DMS 273 (cell line): ENCODE measurements around the gene OR10J5.
"Not testable (repeated sequence)": the region's sequence is repeated elsewhere in the genome, so short reads cannot be mapped to it uniquely, and the experiment has no call there.

Source experiments
- DNase-seq: peaks from one replicate; lab custom pipeline; 2025; ENCODE audit not compliant: unreplicated experiment; lab: John Stamatoyannopoulos, UW

OR10J5 gene

GRCh38 chr1:159535907-159536306 lies at the start of gene OR10J5:
TSS of gene OR10J5 (minus strand) at chr1:159536007. CDS start at chr1:159536007, 0 bp downstream.
- DNase-seq, result no peak

GRCh38 chr1:159584536-159584935 lies 48.7 kb upstream of the OR10J5 start:
- DNase-seq, result no peak

- DNase-seq, result no peak
These were observed 45.6 kb upstream of the OR10J5 start for GRCh38 chr1:159581422-159581821.

GRCh38 chr1:159580340-159580739 lies 44.5 kb upstream of the OR10J5 start:
- DNase-seq, result no peak

- DNase-seq, result no peak
These were observed 41.6 kb upstream of the OR10J5 start for GRCh38 chr1:159577446-159577845.

- DNase-seq, result no peak
These were observed 26.9 kb upstream of the OR10J5 start for GRCh38 chr1:159562680-159563079.

GRCh38 chr1:159561497-159561896 lies 25.7 kb upstream of the OR10J5 start:
- DNase-seq, result no peak

GRCh38 chr1:159560599-159560998 lies 24.8 kb upstream of the OR10J5 start:
- DNase-seq, result no peak

- DNase-seq, result no peak
These were observed 21.1 kb upstream of the OR10J5 start for GRCh38 chr1:159556931-159557369.

GRCh38 chr1:159554696-159555095 lies 18.9 kb upstream of the OR10J5 start:
- DNase-seq, result no peak

- DNase-seq, result no peak
These were observed 18.5 kb upstream of the OR10J5 start for GRCh38 chr1:159554261-159554660.

GRCh38 chr1:159548126-159548525 lies 12.3 kb upstream of the OR10J5 start:
- no peak for DNase-seq

GRCh38 chr1:159532922-159533321 lies 2.9 kb downstream of the OR10J5 start:
- no peak for DNase-seq

GRCh38 chr1:159524792-159525191 lies 11.0 kb downstream of the OR10J5 start:
- not testable (repeated sequence) for DNase-seq

GRCh38 chr1:159510229-159510541 lies 25.6 kb downstream of the OR10J5 start:
- no peak for DNase-seq

- no peak for DNase-seq
These were observed 26.2 kb downstream of the OR10J5 start for GRCh38 chr1:159509440-159510228.

GRCh38 chr1:159508951-159509350 lies 26.9 kb downstream of the OR10J5 start:
- no peak for DNase-seq

- DNase-seq, result no peak
These were observed 30.1 kb downstream of the OR10J5 start for GRCh38 chr1:159505676-159506075.

GRCh38 chr1:159501082-159501481 lies 34.7 kb downstream of the OR10J5 start:
- DNase-seq, result no peak

- DNase-seq, result not testable (repeated sequence)
These were observed 41.1 kb downstream of the OR10J5 start for GRCh38 chr1:159494513-159495210.

GRCh38 chr1:159493354-159493753 lies 42.5 kb downstream of the OR10J5 start:
- DNase-seq, result no peak

- no peak for DNase-seq
These were observed 43.1 kb downstream of the OR10J5 start for GRCh38 chr1:159492575-159493323.
